CD4-positive, alpha-beta T cell (primary cell): ENCODE measurements around the gene KAZALD1. TPM values are rescaled to one million over a fixed set of nuclear protein-coding genes. Genes with fewer than 3 reads are reported as not detected.

ENCODE experiments used
- ATAC-seq: fragments of 200-7000 bp; cut with Tn5 transposase; one replicate; pipeline ENCODE4 v1.10.0; 2022; ENCODE audit warnings: mild to moderate bottlenecking; ENCODE audit not compliant: poor library complexity
- CTCF ChIA-PET: fragments of 350-600 bp; sonication (Branson Sonifier 250); formaldehyde crosslinking; loops from one replicate; lab custom pipeline; 2021; ENCODE audit warnings: antibody characterized with exemption, inconsistent platforms; lab: Charles Lee
- POLR2A ChIA-PET: fragments of 350-600 bp; sonication (Branson Sonifier 250); formaldehyde crosslinking; loops from one replicate; lab custom pipeline; 2021; ENCODE audit warnings: antibody characterized with exemption, inconsistent platforms; lab: Charles Lee
- DNase-seq, 14 experiments: peaks; one replicate each; pipeline ENCODE4 v3.0.0-alpha.2; 2013 to 2020; ENCODE audit warnings: mixed read lengths in 2 of 14
- H3K27ac ChIP-seq, 2 donors: one replicate each; pipeline versions ENCODE4 v1.5.1 to v1.7.0; 2013; ENCODE audit warnings: low read length in 2 of 2, low read depth in 1 of 2, mild to moderate bottlenecking in 1 of 2
- H3K27me3 ChIP-seq, 2 experiments: 1 replicate in 1 of 2; 2 replicates in 1 of 2; pipeline versions ENCODE4 v1.6.1 to v1.7.0; 2013; ENCODE audit warnings: low read length in 2 of 2, control low read depth in 1 of 2, mild to moderate bottlenecking in 1 of 2, moderate library complexity in 1 of 2; ENCODE audit not compliant: insufficient read depth in 2 of 2, control insufficient read depth in 1 of 2
- H3K36me3 ChIP-seq: one replicate; pipeline ENCODE4 v1.6.1; 2013; ENCODE audit warnings: low read length, control low read depth; ENCODE audit not compliant: insufficient read depth
- H3K4me1 ChIP-seq: one replicate; pipeline ENCODE4 v1.6.1; 2013; ENCODE audit warnings: low read length, control low read depth; ENCODE audit not compliant: insufficient read depth
- H3K4me3 ChIP-seq: one replicate; pipeline ENCODE4 v1.5.1; 2013; ENCODE audit warnings: mild to moderate bottlenecking, low read length, moderate library complexity
- H3K9me3 ChIP-seq, 2 experiments: 1 replicate in 1 of 2; 2 replicates in 1 of 2; pipeline versions ENCODE4 v1.6.1 to v1.7.0; 2013; ENCODE audit warnings: low read length in 2 of 2, mild to moderate bottlenecking in 2 of 2, control low read depth in 1 of 2, moderate library complexity in 1 of 2; ENCODE audit not compliant: control insufficient read depth in 1 of 2, insufficient read depth in 1 of 2
- H3K27ac Mint-ChIP-seq: one replicate; pipeline ENCODE4 v1.8.0; 2020; ENCODE audit warnings: mixed read lengths
- H3K27me3 Mint-ChIP-seq: one replicate; pipeline ENCODE4 v1.8.0; 2021; ENCODE audit warnings: mixed read lengths
- H3K36me3 Mint-ChIP-seq: one replicate; pipeline ENCODE4 v1.8.0; 2021; ENCODE audit warnings: low read depth, mixed read lengths
- H3K4me1 Mint-ChIP-seq: one replicate; pipeline ENCODE4 v1.8.0; 2021; ENCODE audit warnings: low read depth, mixed read lengths
- H3K4me3 Mint-ChIP-seq: one replicate; pipeline ENCODE4 v1.8.0; 2020; ENCODE audit warnings: mild to moderate bottlenecking, mixed read lengths
- H3K9me3 Mint-ChIP-seq: one replicate; pipeline ENCODE4 v1.8.0; 2020; ENCODE audit warnings: mixed read lengths
- CTCF ChIP-seq: fragments of 200-600 bp; IDR thresholded peaks from one replicate; pipeline ENCODE4 v1.8.0; 2022; ENCODE audit warnings: antibody characterized with exemption, mild to moderate bottlenecking
- intact Hi-C, 2 experiments: fragments of 100-400 bp; cut with DNase I in 1 of 2; cut with micrococcal nuclease in 1 of 2; formaldehyde crosslinking; loops; one replicate each; pipeline versions ENCODE4 v1.15.1 to v1.9.0; 2023 to 2025; cut with DNase I, micrococcal nuclease
- total RNA-seq, 174 experiments: library from RNA in 2 of 174; stranded (reverse) in 2 of 174; gene quantifications; one replicate each; pipeline ENCODE4 v1.2.3 and lab custom pipeline; 2021 to 2026

The KAZALD1 gene
- total RNA-seq, 2 experiments from 2014 or later: not detected

- POLR2A ChIA-PET: interaction anchor here (1.5 kb wide), 1 partner anchor 49 kb away, joined by 4 read pairs; no protein-coding TSS in a partner anchor
- H3K27me3 Mint-ChIP-seq: peaks cover 82% of the 10 kb centered on the region
- CTCF ChIA-PET: interaction anchor here (11.2 kb wide), 1 partner anchor 49 kb away, joined by 151 read pairs; no protein-coding TSS in a partner anchor
- no peaks in the 10 kb centered on the region for H3K4me1 Mint-ChIP-seq
- H3K36me3 ChIP-seq: no peaks in the 10 kb centered on the region
- H3K4me3 ChIP-seq: no peak overlapping the region
- ATAC-seq: no peak
- no peaks in the 10 kb centered on the region for H3K36me3 Mint-ChIP-seq
- H3K4me3 Mint-ChIP-seq: no peak overlapping the region
- H3K4me1 ChIP-seq: peaks cover 6% of the 10 kb centered on the region
- TF ChIP-seq CTCF: no peak
- no peaks in the 10 kb centered on the region for H3K9me3 Mint-ChIP-seq
- no peak overlapping the region for H3K27ac Mint-ChIP-seq
- peaks cover 0 to 8% of the 10 kb centered on the region in 2 experiments for H3K9me3 ChIP-seq
- no peak overlapping the region for H3K27ac ChIP-seq
- no peak for DNase-seq
- H3K27me3 ChIP-seq: peaks cover 31 to 34% of the 10 kb centered on the region in 2 experiments
- intact Hi-C loops: no loop called here
Measured at GRCh38 chr10:101092881-101093354, 31.1 kb downstream of the KAZALD1 start.

GRCh38 chr10:101094121-101094879 lies 32.5 kb downstream of the KAZALD1 start:
- CTCF ChIA-PET: interaction anchor here (11.2 kb wide), 1 partner anchor 47 kb away, joined by 151 read pairs; no protein-coding TSS in a partner anchor
- H3K4me1 ChIP-seq: peaks cover 6% of the 10 kb centered on the region
- H3K9me3 Mint-ChIP-seq: no peaks in the 10 kb centered on the region
- no peaks in the 10 kb centered on the region for H3K36me3 Mint-ChIP-seq
- no peaks in the 10 kb centered on the region for H3K36me3 ChIP-seq
- H3K27me3 ChIP-seq: peaks cover 22 to 29% of the 10 kb centered on the region in 2 experiments
- no peak for TF ChIP-seq CTCF
- H3K4me1 Mint-ChIP-seq: no peaks in the 10 kb centered on the region
- H3K4me3 ChIP-seq: no peak overlapping the region
- no peak for DNase-seq
- no peak for ATAC-seq
- peaks cover 0 to 8% of the 10 kb centered on the region in 2 experiments for H3K9me3 ChIP-seq
- H3K4me3 Mint-ChIP-seq: no peak overlapping the region
- intact Hi-C loops: no loop called here
- POLR2A ChIA-PET: interaction anchor here (3.1 kb wide), 1 partner anchor 48 kb away, joined by 23 read pairs; no protein-coding TSS in a partner anchor
- no peak overlapping the region for H3K27ac ChIP-seq
- H3K27me3 Mint-ChIP-seq: peaks cover 74% of the 10 kb centered on the region
- H3K27ac Mint-ChIP-seq: no peak overlapping the region

- Histone ChIP-seq H3K27me3 (peaks cover 27 to 28% of the 10 kb centered on the region in 2 experiments), H3K9me3 (peaks cover 0 to 8% of the 10 kb centered on the region in 2 experiments), H3K4me3 (no peak overlapping the region), H3K4me1 (peaks cover 6% of the 10 kb centered on the region), H3K27ac (no peak overlapping the region), H3K36me3 (no peaks in the 10 kb centered on the region)
- POLR2A ChIA-PET: interaction anchor here (0.9 to 3.1 kb wide), 3 partner anchors 45 to 52 kb away, joined by 4 to 23 read pairs (median 4); no protein-coding TSS in a partner anchor
- no peaks in the 10 kb centered on the region for H3K36me3 Mint-ChIP-seq
- H3K27ac Mint-ChIP-seq: no peak overlapping the region
- DNase-seq (no peak), ATAC-seq (no peak)
- intact Hi-C loops: loop anchor here (1.0 kb wide), 1 partner anchor 47 kb away; no protein-coding TSS in a partner anchor
- no peak for TF ChIP-seq CTCF
- no peaks in the 10 kb centered on the region for H3K4me1 Mint-ChIP-seq
- CTCF ChIA-PET: interaction anchor here (0.7 to 11.2 kb wide), 3 partner anchors 47 to 183 kb away, joined by 4 to 151 read pairs (median 4); partner anchors contain the start of gene SLF2
- peaks cover 78% of the 10 kb centered on the region for H3K27me3 Mint-ChIP-seq
- no peak overlapping the region for H3K4me3 Mint-ChIP-seq
- no peaks in the 10 kb centered on the region for H3K9me3 Mint-ChIP-seq
Measured at GRCh38 chr10:101095004-101095403, 33.2 kb downstream of the KAZALD1 start.
